ENCODE measurements around the gene SMAD3. TPM values are rescaled to one million over a fixed set of nuclear protein-coding genes. Genes with fewer than 3 reads are reported as not detected.

SMAD3 gene
- total RNA-seq, 1 donor from 2014 or later: 18.8 TPM

DNA sequence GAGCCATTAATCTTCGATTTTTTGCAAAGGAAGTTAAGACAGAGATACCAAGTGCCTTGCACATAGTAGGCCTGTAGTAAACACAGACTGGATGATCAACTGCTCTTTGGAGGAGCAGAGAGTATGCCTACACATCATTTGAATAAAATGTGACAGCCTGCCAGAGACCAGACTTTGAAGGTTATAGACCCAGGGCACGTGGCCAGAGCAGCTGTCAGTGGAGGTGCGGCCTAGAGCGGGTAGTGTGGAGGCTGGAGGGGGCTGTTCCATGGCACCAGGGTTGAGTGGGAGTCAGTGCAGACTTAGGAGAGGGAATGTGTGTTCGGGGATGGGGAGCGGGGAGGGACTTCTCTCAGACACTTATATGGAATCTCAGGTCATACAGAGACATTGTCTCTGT is 80.8 kb downstream of the SMAD3 start:
- no peak overlapping the region for H3K4me3 ChIP-seq
- DNase-seq: peak; percentile 58
- intact Hi-C loops (cut with micrococcal nuclease): no loop called here
- TF ChIP-seq, protein P1, sequence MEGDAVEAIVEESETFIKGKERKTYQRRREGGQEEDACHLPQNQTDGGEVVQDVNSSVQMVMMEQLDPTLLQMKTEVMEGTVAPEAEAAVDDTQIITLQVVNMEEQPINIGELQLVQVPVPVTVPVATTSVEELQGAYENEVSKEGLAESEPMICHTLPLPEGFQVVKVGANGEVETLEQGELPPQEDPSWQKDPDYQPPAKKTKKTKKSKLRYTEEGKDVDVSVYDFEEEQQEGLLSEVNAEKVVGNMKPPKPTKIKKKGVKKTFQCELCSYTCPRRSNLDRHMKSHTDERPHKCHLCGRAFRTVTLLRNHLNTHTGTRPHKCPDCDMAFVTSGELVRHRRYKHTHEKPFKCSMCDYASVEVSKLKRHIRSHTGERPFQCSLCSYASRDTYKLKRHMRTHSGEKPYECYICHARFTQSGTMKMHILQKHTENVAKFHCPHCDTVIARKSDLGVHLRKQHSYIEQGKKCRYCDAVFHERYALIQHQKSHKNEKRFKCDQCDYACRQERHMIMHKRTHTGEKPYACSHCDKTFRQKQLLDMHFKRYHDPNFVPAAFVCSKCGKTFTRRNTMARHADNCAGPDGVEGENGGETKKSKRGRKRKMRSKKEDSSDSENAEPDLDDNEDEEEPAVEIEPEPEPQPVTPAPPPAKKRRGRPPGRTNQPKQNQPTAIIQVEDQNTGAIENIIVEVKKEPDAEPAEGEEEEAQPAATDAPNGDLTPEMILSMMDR (IDR thresholded peaks at IDR 0.05; ENCODE audit: borderline replicate concordance): no peak
- peaks cover 99% of the 10 kb centered on the region for H3K4me1 ChIP-seq
- peak overlapping the region; percentile 84 for H3K27ac ChIP-seq (replicated peaks)
- no peaks in the 10 kb centered on the region for H3K9me3 ChIP-seq (replicated peaks)
- H3K27me3 ChIP-seq (ENCODE audit: low read depth): no peaks in the 10 kb centered on the region
- no peaks in the 10 kb centered on the region for H3K36me3 ChIP-seq

DNA sequence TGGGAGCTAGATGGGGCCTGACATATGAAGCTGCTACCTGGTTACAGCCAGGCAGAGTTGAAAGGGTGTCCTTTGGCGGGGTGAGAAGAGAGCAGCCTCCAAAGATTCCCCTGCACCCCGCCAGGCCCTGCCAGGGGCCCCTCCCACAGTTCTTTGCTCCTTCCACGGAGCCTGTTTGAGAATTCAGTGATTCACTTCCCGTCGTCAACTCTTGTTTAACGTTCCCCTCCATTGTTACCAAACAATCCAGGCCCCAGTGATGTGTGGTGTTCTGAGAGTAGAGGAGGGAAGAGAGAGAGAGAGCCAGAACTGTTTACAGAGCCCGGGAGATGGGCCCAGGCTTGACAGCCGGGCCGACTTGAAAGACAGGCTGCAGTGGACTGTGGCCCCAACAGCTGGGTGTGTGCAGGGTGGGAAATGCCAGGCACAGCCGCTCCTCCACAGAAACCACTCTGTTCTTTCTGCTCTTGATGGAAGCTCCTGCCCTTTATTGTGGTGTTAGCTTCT is 81.5 kb downstream of the SMAD3 start:
- no peaks in the 10 kb centered on the region for H3K9me3 ChIP-seq (replicated peaks)
- no peak for DNase-seq
- H3K27ac ChIP-seq (replicated peaks): peak overlapping the region; percentile 84
- peaks cover 97% of the 10 kb centered on the region for H3K4me1 ChIP-seq
- intact Hi-C loops (cut with micrococcal nuclease): no loop called here
- no peak overlapping the region for H3K4me3 ChIP-seq
- no peaks in the 10 kb centered on the region for H3K36me3 ChIP-seq
- no peaks in the 10 kb centered on the region for H3K27me3 ChIP-seq (ENCODE audit: low read depth)
- TF ChIP-seq, protein P1 (IDR thresholded peaks at IDR 0.05; ENCODE audit: borderline replicate concordance): no peak

DNA sequence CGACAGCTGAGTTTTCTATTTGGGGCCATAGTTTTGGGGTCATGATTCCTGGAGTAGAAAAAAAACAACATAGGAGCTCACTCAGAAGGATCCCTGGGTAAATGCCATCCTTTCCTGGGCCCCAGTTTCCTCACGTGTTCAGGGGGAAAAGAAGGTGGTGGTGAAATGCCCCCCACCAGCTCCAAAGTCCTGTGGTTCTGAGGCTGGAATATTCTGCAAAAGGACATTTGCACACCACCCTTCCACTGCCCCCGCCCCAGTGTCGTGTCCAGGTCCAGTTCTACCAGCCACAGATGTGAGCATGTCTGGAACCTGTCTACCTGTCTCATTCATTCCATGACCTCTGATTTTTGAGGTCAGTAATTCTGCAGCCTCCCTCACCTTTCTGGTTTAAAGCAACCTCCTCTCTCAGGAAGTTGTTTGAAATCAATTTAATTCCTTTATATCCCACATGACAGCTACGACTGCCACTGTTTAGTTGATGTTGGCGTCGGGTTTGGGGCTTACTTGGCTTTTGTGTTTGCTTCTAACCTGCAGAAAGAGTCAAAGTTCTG is 82.1 kb downstream of the SMAD3 start:
- Histone ChIP-seq H3K4me1 (peaks cover 95% of the 10 kb centered on the region), H3K4me3 (no peak overlapping the region), H3K36me3 (no peaks in the 10 kb centered on the region), H3K27me3 (ENCODE audit: low read depth) (no peaks in the 10 kb centered on the region), H3K27ac (replicated peaks) (peak overlapping the region; percentile 84), H3K9me3 (replicated peaks) (no peaks in the 10 kb centered on the region)
- TF ChIP-seq, protein P1 (IDR thresholded peaks at IDR 0.05; ENCODE audit: borderline replicate concordance): no peak
- intact Hi-C loops (cut with micrococcal nuclease): no loop called here
- no peak for DNase-seq

DNA sequence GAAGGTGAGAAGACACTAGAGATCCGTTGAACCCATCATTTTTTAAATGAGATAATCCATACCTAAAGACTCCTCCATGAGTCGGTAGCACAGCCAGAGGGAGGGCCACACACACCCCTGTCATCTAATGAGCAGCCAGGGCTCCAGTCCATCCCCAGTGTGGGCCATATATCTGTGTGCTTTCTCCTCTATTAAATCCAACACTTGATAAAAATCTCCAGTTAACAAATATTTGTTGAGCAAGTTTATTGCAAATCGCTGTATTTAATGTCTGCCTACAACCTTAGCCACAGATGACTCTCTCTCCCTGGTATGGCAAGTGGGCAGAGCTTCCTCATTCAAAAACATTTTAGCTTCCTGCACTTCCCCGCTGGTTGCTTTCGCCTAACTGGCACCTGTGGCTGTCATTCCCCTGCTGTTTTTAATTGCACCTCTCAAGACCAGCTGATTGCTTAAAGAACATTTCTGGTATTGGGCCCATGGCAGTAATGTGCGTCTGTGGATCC is 82.8 kb downstream of the SMAD3 start:
- Histone ChIP-seq H3K4me1 (peaks cover 89% of the 10 kb centered on the region), H3K36me3 (no peaks in the 10 kb centered on the region), H3K9me3 (replicated peaks) (no peaks in the 10 kb centered on the region), H3K27ac (replicated peaks) (peak overlapping the region; percentile 84), H3K4me3 (no peak overlapping the region), H3K27me3 (ENCODE audit: low read depth) (no peaks in the 10 kb centered on the region)
- DNase-seq: no peak
- TF ChIP-seq, protein P1 (IDR thresholded peaks at IDR 0.05; ENCODE audit: borderline replicate concordance): no peak
- intact Hi-C loops (cut with micrococcal nuclease): no loop called here

DNA sequence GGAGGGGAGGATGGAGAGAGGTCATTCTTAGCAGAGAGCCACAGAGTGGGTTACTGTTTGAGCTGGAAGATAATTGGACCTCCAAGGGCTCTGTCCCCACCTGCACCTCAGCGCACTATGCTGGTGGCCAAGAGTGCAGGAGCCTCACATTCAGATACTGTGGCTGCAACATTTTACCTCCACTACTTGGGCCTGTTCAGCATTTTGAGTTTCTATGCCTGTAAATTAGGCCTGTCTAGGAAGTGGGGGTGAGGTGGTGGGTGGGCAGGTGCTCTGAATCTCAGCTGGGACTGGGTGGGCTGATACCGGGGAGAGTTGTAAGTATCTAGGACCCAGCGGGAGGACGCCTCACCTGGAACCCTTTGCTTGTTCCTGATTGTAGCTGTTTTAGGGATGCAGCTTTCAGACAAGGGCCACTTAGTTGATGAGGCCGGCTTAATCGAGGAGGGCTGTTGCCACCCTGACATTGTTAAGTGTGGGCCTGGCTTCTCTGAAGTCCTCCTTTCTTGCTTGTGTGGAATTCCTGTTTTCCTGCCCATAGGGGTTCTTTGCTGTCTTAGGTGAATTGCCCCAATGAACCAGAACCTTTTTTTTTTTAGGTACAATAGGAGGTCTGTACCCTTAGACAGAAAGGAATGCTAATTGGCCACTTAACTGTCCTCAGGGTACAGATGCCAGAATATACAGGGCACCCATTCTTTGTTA is 83.8 kb downstream of the SMAD3 start:
- intact Hi-C loops (cut with micrococcal nuclease): no loop called here
- DNase-seq: no peak

More for the DNA sequence above, 83.8 kb downstream of the SMAD3 start:
- H3K9me3 ChIP-seq (replicated peaks): no peaks in the 10 kb centered on the region
- H3K4me1 ChIP-seq: peaks cover 85% of the 10 kb centered on the region
- H3K36me3 ChIP-seq: no peaks in the 10 kb centered on the region
- H3K27me3 ChIP-seq (ENCODE audit: low read depth): no peaks in the 10 kb centered on the region
- TF ChIP-seq, protein P1 (IDR thresholded peaks at IDR 0.05; ENCODE audit: borderline replicate concordance): no peak
- no peak overlapping the region for H3K4me3 ChIP-seq
- H3K27ac ChIP-seq (replicated peaks): peak overlapping the region; percentile 84

Measured in left ventricle myocardium inferior (tissue), 1 donor.